HT1080 (cell line): ENCODE results near the gene CDK19. TPM values are rescaled to one million over a fixed set of nuclear protein-coding genes. Genes with fewer than 3 reads are reported as not detected.
A peak's percentile ranks its signal among the peaks of the same experiment; 100 is the strongest.
"Not testable (repeated sequence)": the region's sequence is repeated elsewhere in the genome, so short reads cannot be mapped to it uniquely, and the experiment has no call there.

Experiments
- DNase-seq: peaks from one replicate; pipeline ENCODE4 v3.0.0-alpha.2; 2015; ENCODE audit warnings: low read depth
- total RNA-seq: library from RNA; depleted of rRNA; stranded (reverse); fragments of >200 nt; shearing (Covaris generic); gene quantifications from 2 replicates; pipeline ENCODE4 v1.2.3, GENCODE V29; 2014

Gene CDK19
- total RNA-seq, 1 experiment from 2014 or later, result 3.4 TPM

- peak; percentile 29 for DNase-seq
These were observed 911 bp downstream of the CDK19 start for GRCh38 chr6:110814102-110815014.

GRCh38 chr6:110813338-110814101, 1.7 kb downstream of the CDK19 start:
- DNase-seq, result no peak

- DNase-seq, result no peak
These were observed 2.5 kb downstream of the CDK19 start for GRCh38 chr6:110812719-110813118.

GRCh38 chr6:110810896-110811586, 4.2 kb downstream of the CDK19 start:
- DNase-seq, result no peak

GRCh38 chr6:110809792-110810191, 5.5 kb downstream of the CDK19 start:
- DNase-seq, result no peak

GRCh38 chr6:110802175-110802574, 13.1 kb downstream of the CDK19 start:
- DNase-seq, result not testable (repeated sequence)

- DNase-seq, result no peak
These were observed 14.5 kb downstream of the CDK19 start for GRCh38 chr6:110800839-110801196.

- DNase-seq, result no peak
These were observed 15.0 kb downstream of the CDK19 start for GRCh38 chr6:110800196-110800838.

- no peak for DNase-seq
These were observed 15.6 kb downstream of the CDK19 start for GRCh38 chr6:110799655-110800054.

- DNase-seq, result no peak
These were observed 16.1 kb downstream of the CDK19 start for GRCh38 chr6:110799189-110799588.

- no peak for DNase-seq
These were observed 20.0 kb downstream of the CDK19 start for GRCh38 chr6:110795271-110795670.

- DNase-seq, result no peak
These were observed 28.6 kb downstream of the CDK19 start for GRCh38 chr6:110786696-110787095.

GRCh38 chr6:110786271-110786670, 29.0 kb downstream of the CDK19 start:
- DNase-seq, result no peak

GRCh38 chr6:110784610-110784979, 30.7 kb downstream of the CDK19 start:
- no peak for DNase-seq

- no peak for DNase-seq
These were observed 33.6 kb downstream of the CDK19 start for GRCh38 chr6:110781522-110782214.

GRCh38 chr6:110778333-110778732, 36.9 kb downstream of the CDK19 start:
- no peak for DNase-seq

GRCh38 chr6:110777636-110778035, 37.6 kb downstream of the CDK19 start:
- no peak for DNase-seq

- no peak for DNase-seq
These were observed 38.9 kb downstream of the CDK19 start for GRCh38 chr6:110776413-110776812.

GRCh38 chr6:110769923-110770322, 45.3 kb downstream of the CDK19 start:
- no peak for DNase-seq

GRCh38 chr6:110768057-110768456, 47.2 kb downstream of the CDK19 start:
- no peak for DNase-seq

GRCh38 chr6:110761371-110761770, 53.9 kb downstream of the CDK19 start:
- DNase-seq, result no peak
